GM13976 (cell line): Measurements from ENCODE around the gene PLCXD1.

Experiments used
- DNase-seq: peaks from one replicate; pipeline ENCODE4 v3.0.0; 2012; ENCODE audit warnings: low spot score
- CTCF ChIP-seq: IDR thresholded peaks from 2 replicates; pipeline ENCODE4 v1.5.1; 2012; ENCODE audit warnings: borderline replicate concordance, mild to moderate bottlenecking; ENCODE audit not compliant: insufficient read depth; ENCODE audit errors: extremely low read depth, missing control alignments, control extremely low read depth
- in situ Hi-C: fragments of 300-500 bp; cut with MboI; formaldehyde crosslinking; loops from one replicate; pipeline ENCODE4 v1.12.0; 2022; ENCODE audit warnings: low sequenced_read_pairs, mixed read lengths, inconsistent platforms; ENCODE audit not compliant: unreplicated experiment

Gene PLCXD1

GRCh38 chrX:340121-340520 is 58.9 kb downstream of the PLCXD1 start:
- DNase-seq, result no peak
- TF ChIP-seq CTCF, result no peak
- in situ Hi-C loops, result no loop called here

- no peak for TF ChIP-seq CTCF
- DNase-seq, result no peak
- in situ Hi-C loops, result no loop called here
Measured at GRCh38 chrX:340641-341423, 59.7 kb downstream of the PLCXD1 start.

- no peak for TF ChIP-seq CTCF
- in situ Hi-C loops, result no loop called here
- no peak for DNase-seq
Measured at GRCh38 chrX:341541-342101, 60.4 kb downstream of the PLCXD1 start.

GRCh38 chrX:344371-344901 is 63.3 kb downstream of the PLCXD1 start:
- in situ Hi-C loops, result no loop called here
- no peak for TF ChIP-seq CTCF
- DNase-seq, result no peak

GRCh38 chrX:345020-345925 is 64.1 kb downstream of the PLCXD1 start:
- TF ChIP-seq CTCF, result no peak
- DNase-seq, result no peak
- in situ Hi-C loops, result no loop called here
